Muscle layer of colon (tissue), 2 donors: ENCODE data around the gene TMUB2.
"Not testable (repeated sequence)": the region's sequence is repeated elsewhere in the genome, so short reads cannot be mapped to it uniquely, and the experiment has no call there.

ENCODE experiments used
- H3K27ac ChIP-seq: one replicate; pipeline ENCODE4 v1.7.0; 2013; ENCODE audit warnings: low read depth, mild to moderate bottlenecking, low read length, moderate library complexity
- H3K27me3 ChIP-seq, 2 donors: one replicate each; pipeline ENCODE4 v1.7.0; 2013; ENCODE audit warnings: low read length in 2 of 2, mild to moderate bottlenecking in 2 of 2; ENCODE audit not compliant: insufficient read depth in 2 of 2, control insufficient read depth in 1 of 2
- H3K36me3 ChIP-seq: one replicate; pipeline ENCODE4 v1.7.0; 2013; ENCODE audit warnings: mild to moderate bottlenecking, low read length; ENCODE audit not compliant: insufficient read depth
- H3K4me1 ChIP-seq: one replicate; pipeline ENCODE4 v1.7.0; 2013; ENCODE audit warnings: mild to moderate bottlenecking, low read length; ENCODE audit not compliant: insufficient read depth
- H3K4me3 ChIP-seq, 2 donors: one replicate each; pipeline ENCODE4 v1.7.0; 2013; ENCODE audit warnings: low read length in 2 of 2, low read depth in 1 of 2, mild to moderate bottlenecking in 1 of 2, moderate library complexity in 1 of 2
- H3K9ac ChIP-seq: one replicate; pipeline ENCODE4 v1.7.0; 2013; ENCODE audit warnings: low read length
- H3K9me3 ChIP-seq: one replicate; pipeline ENCODE4 v1.7.0; 2013; ENCODE audit warnings: mild to moderate bottlenecking, low read length
- donor health status: abdominal sarcoma.
- donor health status: Adenocarcinoma of cecum.

The TMUB2 gene

GRCh38 chr17:44186307-44187130 lies at the start of gene TMUB2:
TSS of gene TMUB2 (plus strand) at chr17:44186972. CDS start at chr17:44187709, 737 bp downstream.
- peaks cover 27% of the 10 kb centered on the region for H3K36me3 ChIP-seq
- peak within 1 kb of the TSS; percentile 99 for H3K9ac ChIP-seq
- peak within 1 kb of the TSS; percentile 75 to 99 for H3K4me3 ChIP-seq
- H3K27ac ChIP-seq: peak within 1 kb of the TSS; percentile 92
- no peaks in the 10 kb centered on the region for H3K9me3 ChIP-seq
- peaks cover 23% of the 10 kb centered on the region for H3K4me1 ChIP-seq
- no peaks in the 10 kb centered on the region for H3K27me3 ChIP-seq

- Histone ChIP-seq H3K27ac (no peak overlapping the region), H3K27me3 (no peaks in the 10 kb centered on the region), H3K36me3 (no peaks in the 10 kb centered on the region), H3K4me1 (peaks cover 5% of the 10 kb centered on the region), H3K9me3 (no peaks in the 10 kb centered on the region), H3K4me3 (no peak overlapping the region), H3K9ac (no peak overlapping the region)
These were observed 48.7 kb upstream of the TMUB2 start for GRCh38 chr17:44137891-44138709.

DNA sequence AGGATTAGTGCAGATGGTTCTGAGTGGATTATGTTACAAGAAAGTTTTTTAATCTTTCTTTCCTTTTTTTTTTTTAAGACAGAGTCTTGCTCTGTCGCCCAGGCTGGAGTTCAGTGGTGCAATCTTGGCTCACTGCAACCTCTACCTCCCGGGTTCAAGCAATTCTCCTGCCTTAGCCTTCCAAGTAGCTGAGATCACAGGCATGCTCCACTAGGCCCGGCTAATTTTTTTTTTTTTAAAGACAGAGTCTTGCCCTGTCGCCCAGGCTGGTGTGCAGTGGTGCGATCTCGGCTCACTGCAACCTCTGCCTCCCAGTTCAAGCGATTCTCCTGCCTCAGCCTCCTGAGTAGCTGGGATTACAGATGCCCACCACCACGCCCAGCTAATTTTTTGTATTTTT lies 42.9 kb upstream of the TMUB2 start:
- H3K27ac ChIP-seq, H3K9ac ChIP-seq, H3K9me3 ChIP-seq, H3K27me3 ChIP-seq, H3K4me1 ChIP-seq, H3K4me3 ChIP-seq, H3K36me3 ChIP-seq: not testable (repeated sequence)

DNA sequence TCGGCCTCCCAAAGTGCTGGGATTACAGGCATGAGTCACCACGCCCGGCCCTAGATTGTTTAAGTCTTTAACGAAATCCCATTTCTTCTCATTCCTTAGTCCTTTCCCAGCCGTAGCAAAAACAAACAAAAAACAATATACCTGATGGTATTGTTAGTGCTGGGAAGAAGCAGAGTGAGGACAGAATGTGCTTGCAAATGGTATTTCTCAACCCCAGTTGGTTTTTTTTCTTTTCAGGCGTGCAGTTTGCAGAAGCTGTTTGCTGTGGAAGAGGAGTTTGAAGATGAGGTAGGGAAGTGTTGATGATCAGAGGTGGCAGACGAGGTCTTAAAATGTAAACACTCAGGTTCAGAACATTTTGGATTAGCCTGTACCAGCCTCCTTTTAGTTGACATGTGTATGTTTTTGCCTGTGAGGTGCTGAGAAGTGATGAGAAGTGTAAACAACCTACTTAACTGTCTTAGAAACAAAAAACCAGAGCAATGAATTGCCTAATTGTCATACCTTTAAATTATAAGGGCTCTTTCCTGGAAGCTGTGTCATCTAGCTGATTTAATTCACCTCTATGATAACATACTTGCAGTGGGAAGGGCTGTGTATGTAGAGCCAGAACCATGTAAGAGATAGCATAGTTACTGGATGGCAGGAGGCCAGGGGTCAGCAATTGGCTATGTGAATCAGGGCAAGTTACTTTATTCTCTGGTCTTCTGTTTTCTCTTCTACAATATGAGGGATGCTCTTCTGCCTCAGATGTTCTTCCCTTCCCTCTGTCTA lies 41.6 kb upstream of the TMUB2 start:
- H3K9ac ChIP-seq: no peak overlapping the region
- no peak overlapping the region for H3K27ac ChIP-seq
- no peaks in the 10 kb centered on the region for H3K4me1 ChIP-seq
- H3K36me3 ChIP-seq: no peaks in the 10 kb centered on the region
- no peaks in the 10 kb centered on the region for H3K27me3 ChIP-seq
- H3K9me3 ChIP-seq: no peaks in the 10 kb centered on the region
- no peak overlapping the region for H3K4me3 ChIP-seq

DNA sequence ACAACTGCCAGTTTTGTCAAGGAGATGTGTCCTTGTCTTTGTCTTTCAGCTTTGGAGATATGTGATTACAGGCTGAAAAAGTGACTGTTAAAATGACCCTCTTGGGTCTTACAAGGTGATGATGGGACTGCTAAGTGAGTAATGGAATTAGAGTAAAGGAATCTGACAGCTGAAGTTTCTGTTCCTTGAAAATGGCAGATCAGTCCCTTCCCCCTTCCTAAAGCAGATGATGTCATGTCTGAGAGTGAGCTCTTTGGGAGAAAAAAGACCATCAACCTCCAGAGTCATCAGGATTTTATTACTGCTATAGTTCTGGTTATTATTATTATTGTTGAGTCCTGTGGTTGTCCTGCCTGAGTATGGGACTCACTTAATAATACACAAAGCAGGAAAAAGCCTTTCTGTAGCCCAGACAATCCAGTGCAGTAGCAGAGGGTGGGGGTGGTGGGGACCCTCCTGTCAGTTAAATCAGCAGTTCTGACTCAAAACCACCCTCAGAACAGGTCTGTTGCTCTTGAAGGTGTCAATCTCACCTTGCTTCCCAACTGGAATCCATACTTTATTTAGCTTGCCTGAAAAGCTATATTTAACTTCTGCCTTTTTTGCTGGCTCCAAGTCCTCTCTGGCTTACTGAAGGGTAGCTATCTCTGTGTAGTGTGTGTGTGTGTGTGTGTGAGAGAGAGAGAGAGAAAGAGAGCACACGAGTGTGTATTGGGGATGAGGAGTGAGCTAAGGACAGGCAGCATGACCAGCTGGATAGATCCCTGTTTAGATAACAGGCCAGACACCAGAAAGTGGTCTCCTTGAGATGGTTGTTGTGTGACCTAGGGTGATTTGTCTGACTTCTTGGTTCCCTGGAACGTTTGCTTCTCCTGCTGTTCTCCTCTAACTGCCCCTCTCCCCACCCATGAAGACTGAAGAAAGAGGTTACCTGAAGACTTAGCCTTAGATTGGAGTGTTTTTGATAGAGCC lies 40.1 kb upstream of the TMUB2 start:
- Histone ChIP-seq H3K36me3 (no peaks in the 10 kb centered on the region), H3K27me3 (no peaks in the 10 kb centered on the region), H3K9ac (no peak overlapping the region), H3K4me3 (no peak overlapping the region), H3K27ac (no peak overlapping the region), H3K4me1 (no peaks in the 10 kb centered on the region), H3K9me3 (no peaks in the 10 kb centered on the region)

DNA sequence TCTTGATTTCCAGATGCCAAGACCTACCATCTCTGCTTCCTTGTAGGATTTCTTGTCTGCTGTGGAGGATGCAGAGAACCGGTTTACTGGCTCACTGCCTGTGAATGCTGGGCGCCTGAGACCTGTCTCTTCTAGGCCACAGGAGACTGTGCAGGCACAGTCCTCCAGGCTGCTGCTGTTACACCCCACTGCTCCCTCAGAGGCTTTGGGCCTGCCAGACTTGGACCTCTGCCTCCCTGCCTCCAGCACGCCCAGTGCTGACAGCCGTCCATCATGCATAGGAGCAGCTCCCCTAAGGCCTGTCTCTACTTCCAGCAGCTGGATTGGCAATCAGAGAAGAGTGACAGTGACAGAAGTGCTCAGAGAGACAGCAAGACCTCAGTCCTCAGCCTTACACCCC lies 39.0 kb upstream of the TMUB2 start:
- Histone ChIP-seq H3K4me3 (no peak overlapping the region), H3K4me1 (no peaks in the 10 kb centered on the region), H3K9ac (no peak overlapping the region), H3K36me3 (no peaks in the 10 kb centered on the region), H3K27me3 (no peaks in the 10 kb centered on the region), H3K9me3 (no peaks in the 10 kb centered on the region), H3K27ac (no peak overlapping the region)

GRCh38 chr17:44149066-44149465 lies 37.7 kb upstream of the TMUB2 start:
- H3K27me3 ChIP-seq, H3K9ac ChIP-seq, H3K4me1 ChIP-seq, H3K36me3 ChIP-seq, H3K9me3 ChIP-seq, H3K4me3 ChIP-seq, H3K27ac ChIP-seq: not testable (repeated sequence)

- Histone ChIP-seq H3K9me3 (no peaks in the 10 kb centered on the region), H3K36me3 (no peaks in the 10 kb centered on the region), H3K27me3 (no peaks in the 10 kb centered on the region), H3K9ac (no peak overlapping the region), H3K4me1 (no peaks in the 10 kb centered on the region), H3K27ac (no peak overlapping the region), H3K4me3 (no peak overlapping the region)
These were observed 36.9 kb upstream of the TMUB2 start for GRCh38 chr17:44149750-44150329.

DNA sequence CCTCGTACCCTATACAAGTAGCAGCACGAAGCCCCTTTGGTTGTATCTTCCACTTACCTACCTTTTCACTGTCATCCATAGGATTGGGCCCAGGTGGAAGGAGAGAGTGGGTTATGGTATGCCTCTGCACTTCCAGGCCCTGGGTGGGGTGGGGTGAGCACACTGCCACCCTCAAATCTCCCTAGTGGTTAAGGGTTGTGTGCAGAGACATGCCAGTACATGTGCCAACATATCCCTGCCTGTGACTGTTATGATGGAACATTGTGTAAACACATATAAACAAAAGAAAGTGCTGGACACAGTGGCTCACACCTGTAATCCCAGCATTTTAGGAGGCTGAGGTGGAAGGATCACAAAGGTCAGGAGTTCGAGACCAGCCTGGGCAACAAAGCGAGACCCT lies 33.9 kb upstream of the TMUB2 start:
- Histone ChIP-seq H3K9me3 (no peaks in the 10 kb centered on the region), H3K36me3 (no peaks in the 10 kb centered on the region), H3K4me3 (no peak overlapping the region), H3K27me3 (no peaks in the 10 kb centered on the region), H3K4me1 (no peaks in the 10 kb centered on the region), H3K27ac (no peak overlapping the region), H3K9ac (no peak overlapping the region)

DNA sequence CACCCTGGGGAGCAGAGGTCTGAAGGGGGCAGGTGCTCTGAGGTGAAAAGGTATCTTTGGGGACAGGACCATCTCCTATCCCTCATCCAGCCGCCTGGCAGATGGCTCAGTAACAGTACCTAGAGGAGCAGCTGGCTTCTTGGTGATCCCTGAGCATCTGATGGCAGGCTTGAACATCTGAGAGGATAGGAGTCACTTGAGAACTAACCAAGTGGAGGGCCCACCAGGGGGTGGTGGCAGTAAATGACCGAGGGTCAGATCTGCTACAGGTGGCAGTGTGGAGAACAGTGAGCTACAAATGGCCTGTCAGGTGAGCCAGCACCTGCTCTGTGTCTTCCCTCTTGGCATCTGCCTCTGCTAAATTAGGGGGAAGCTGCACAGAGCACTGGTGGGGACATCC lies 31.3 kb upstream of the TMUB2 start:
- Histone ChIP-seq H3K9ac (no peak overlapping the region), H3K36me3 (no peaks in the 10 kb centered on the region), H3K9me3 (no peaks in the 10 kb centered on the region), H3K4me1 (no peaks in the 10 kb centered on the region), H3K27me3 (no peaks in the 10 kb centered on the region), H3K4me3 (no peak overlapping the region), H3K27ac (no peak overlapping the region)
